HTR-8/SVneo (cell line): ENCODE measurements around the gene NFYC.

ENCODE experiments used
- DNase-seq: peaks from one replicate; pipeline ENCODE4 v3.0.0; 2011; ENCODE audit warnings: low spot score, mixed read lengths; ENCODE audit not compliant: insufficient read length
- FAIRE-seq: peaks from 2 replicates; lab custom pipeline; 2011; peaks lifted over from hg19 to GRCh38; lab: Jason Lieb, UNC

Gene NFYC

GRCh38 chr1:40789661-40790430 is 98.3 kb downstream of the NFYC start:
- no peak for DNase-seq
- FAIRE-seq = no peak

GRCh38 chr1:40792036-40792435 is 100.5 kb downstream of the NFYC start:
- DNase-seq (no peak), FAIRE-seq (no peak)

- FAIRE-seq = no peak
- DNase-seq = no peak
These were observed 102.1 kb downstream of the NFYC start for GRCh38 chr1:40793617-40794016.

GRCh38 chr1:40794048-40794447 is 102.5 kb downstream of the NFYC start:
- DNase-seq (no peak), FAIRE-seq (no peak)

- no peak for DNase-seq
- no peak for FAIRE-seq
These were observed 103.6 kb downstream of the NFYC start for GRCh38 chr1:40794974-40795715.

- FAIRE-seq (no peak), DNase-seq (no peak)
These were observed 104.5 kb downstream of the NFYC start for GRCh38 chr1:40795811-40796586.

GRCh38 chr1:40796939-40797667 is 105.6 kb downstream of the NFYC start:
- FAIRE-seq = no peak
- no peak for DNase-seq

- FAIRE-seq = no peak
These were observed 106.1 kb downstream of the NFYC start for GRCh38 chr1:40797668-40798010.

GRCh38 chr1:40798366-40799281 is 107.1 kb downstream of the NFYC start:
- FAIRE-seq (no peak), DNase-seq (no peak)

More at GRCh38 chr1:40797668-40798010, 106.1 kb downstream of the NFYC start:
- no peak for DNase-seq

- FAIRE-seq = no peak
- no peak for DNase-seq
These were observed 107.9 kb downstream of the NFYC start for GRCh38 chr1:40799351-40799867.

- FAIRE-seq (no peak), DNase-seq (no peak)
These were observed 110.2 kb downstream of the NFYC start for GRCh38 chr1:40801742-40802077.

- no peak for FAIRE-seq
- no peak for DNase-seq
These were observed 110.7 kb downstream of the NFYC start for GRCh38 chr1:40802078-40802741.

GRCh38 chr1:40802742-40803113 is 111.2 kb downstream of the NFYC start:
- DNase-seq = no peak
- FAIRE-seq = no peak

GRCh38 chr1:40803447-40803846 is 111.9 kb downstream of the NFYC start:
- DNase-seq = no peak

GRCh38 chr1:40803902-40804301 is 112.4 kb downstream of the NFYC start:
- no peak for FAIRE-seq

More at GRCh38 chr1:40803447-40803846, 111.9 kb downstream of the NFYC start:
- FAIRE-seq = no peak

GRCh38 chr1:40806240-40806639 is 114.7 kb downstream of the NFYC start:
- DNase-seq (no peak), FAIRE-seq (no peak)

More at GRCh38 chr1:40803902-40804301, 112.4 kb downstream of the NFYC start:
- no peak for DNase-seq

GRCh38 chr1:40806731-40807695 is 115.5 kb downstream of the NFYC start:
- FAIRE-seq = no peak
- no peak for DNase-seq
